ENCODE measurements around the gene ERC1.

- no peak for TF ChIP-seq CTCF (IDR thresholded peaks at IDR 0.05; ENCODE audit: low read depth, low read length, poor library complexity, severe bottlenecking)
- no peak for TF ChIP-seq EZH2phosphoT487 (IDR thresholded peaks at IDR 0.05; ENCODE audit: borderline replicate concordance, low read length)
Observed at GRCh38 chr12:1279050-1279449, 288.0 kb downstream of the ERC1 start.

All from DOHH2 (cell line).